ENCODE measurements around the gene IPMK.

IPMK gene

DNA sequence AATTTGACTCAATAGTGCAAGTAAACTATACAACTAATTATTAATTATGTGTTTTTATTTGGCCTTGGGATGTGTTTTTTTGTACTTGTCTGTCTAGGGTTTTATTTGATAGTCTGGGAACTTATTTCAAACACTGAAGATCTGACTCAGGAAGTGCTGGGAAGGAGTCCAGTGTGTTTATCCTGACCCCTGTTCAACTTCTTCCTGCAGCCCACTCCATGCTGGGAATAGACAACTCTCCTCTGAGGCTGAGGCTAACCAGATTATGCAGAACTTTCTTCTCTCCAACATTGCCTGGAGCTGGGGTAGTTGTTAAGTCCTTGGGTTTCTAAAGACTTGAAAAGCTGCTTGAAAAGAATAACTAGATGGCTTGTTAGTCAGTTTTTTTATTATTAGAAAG lies 8.2 kb upstream of the IPMK start:
- Histone ChIP-seq H3K18ac (ENCODE audit: low read depth in 1 of 2, low read length in 2 of 2) (no peak overlapping the region), H2BK120ac (ENCODE audit: low read depth, low read length) (no peak overlapping the region), H3K27me3 (ENCODE audit: control insufficient read depth in 1 of 2, insufficient read depth in 1 of 2, low read length in 2 of 2) (no peaks in the 10 kb centered on the region), H3K4me3 (ENCODE audit: insufficient read depth in 1 of 2, low read depth in 1 of 2, low read length in 2 of 2) (no peak overlapping the region), H3K27ac (ENCODE audit: low read length, poor library complexity, severe bottlenecking) (no peak overlapping the region), H2BK5ac (ENCODE audit: low read depth, low read length, poor library complexity, severe bottlenecking) (no peak overlapping the region), H4K8ac (ENCODE audit: low read length) (no peak overlapping the region), H3K4ac (ENCODE audit: low read depth in 1 of 2, low read length in 2 of 2) (no peak overlapping the region), H3K9ac (ENCODE audit: low read length) (peak overlapping the region; percentile 19), H2BK12ac (ENCODE audit: low read length in 2 of 2) (no peak overlapping the region), H2BK15ac (ENCODE audit: low read depth, poor library complexity, severe bottlenecking) (no peak overlapping the region), H3K36me3 (ENCODE audit: control insufficient read depth in 1 of 2, insufficient read depth in 2 of 2, low read depth in 1 of 2, low read length in 2 of 2) (peaks cover 0 to 32% of the 10 kb centered on the region in 2 experiments), H3K4me2 (ENCODE audit: low read length, poor library complexity, severe bottlenecking) (no peak overlapping the region), H3K4me1 (ENCODE audit: control insufficient read depth, insufficient read depth, low read depth, low read length) (no peaks in the 10 kb centered on the region), H3K23ac (ENCODE audit: low read length in 2 of 2) (no peak overlapping the region), H3K14ac (ENCODE audit: low read length in 2 of 2) (no peak overlapping the region), H3K9me3 (ENCODE audit: control insufficient read depth, low read length) (no peaks in the 10 kb centered on the region), H4K91ac (ENCODE audit: low read length) (no peak overlapping the region), H2AK5ac (ENCODE audit: low read length, severe bottlenecking) (no peak overlapping the region), H2AFZ (ENCODE audit: low read depth, low read length) (no peak overlapping the region), H3K79me1 (replicated peaks; ENCODE audit: low read length, poor library complexity, severe bottlenecking) (peaks cover 16% of the 10 kb centered on the region)
- peak; percentile 66 for DNase-seq

DNA sequence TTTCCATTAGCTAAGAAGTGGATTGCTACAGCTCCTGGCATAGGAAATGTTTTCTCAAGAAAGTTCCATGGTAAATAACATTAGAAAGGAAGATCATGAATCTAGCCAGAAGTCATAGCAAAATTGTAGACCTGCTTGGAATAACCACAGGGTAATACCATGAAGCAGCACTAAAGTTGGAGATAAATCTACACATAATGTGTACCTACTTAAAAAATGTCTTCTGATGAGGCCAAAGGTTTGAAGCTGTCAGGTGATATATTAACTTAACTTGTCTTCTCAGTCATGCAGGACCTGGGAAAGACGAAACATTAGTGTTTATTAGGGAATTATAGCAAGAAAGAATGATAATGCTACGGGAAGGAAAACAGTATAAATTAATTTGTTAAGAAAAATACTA lies 7.6 kb upstream of the IPMK start:
- Histone ChIP-seq H4K91ac (ENCODE audit: low read length) (no peak overlapping the region), H2AK5ac (ENCODE audit: low read length, severe bottlenecking) (no peak overlapping the region), H3K9ac (ENCODE audit: low read length) (no peak overlapping the region), H3K18ac (ENCODE audit: low read depth in 1 of 2, low read length in 2 of 2) (no peak overlapping the region), H3K4me1 (ENCODE audit: control insufficient read depth, insufficient read depth, low read depth, low read length) (no peaks in the 10 kb centered on the region), H2BK12ac (ENCODE audit: low read length in 2 of 2) (no peak overlapping the region), H3K4me2 (ENCODE audit: low read length, poor library complexity, severe bottlenecking) (no peak overlapping the region), H3K27ac (ENCODE audit: low read length, poor library complexity, severe bottlenecking) (no peak overlapping the region), H2BK120ac (ENCODE audit: low read depth, low read length) (no peak overlapping the region), H2BK5ac (ENCODE audit: low read depth, low read length, poor library complexity, severe bottlenecking) (no peak overlapping the region), H3K4me3 (ENCODE audit: insufficient read depth in 1 of 2, low read depth in 1 of 2, low read length in 2 of 2) (no peak overlapping the region), H4K8ac (ENCODE audit: low read length) (no peak overlapping the region), H3K36me3 (ENCODE audit: control insufficient read depth in 1 of 2, insufficient read depth in 2 of 2, low read depth in 1 of 2, low read length in 2 of 2) (peaks cover 0 to 31% of the 10 kb centered on the region in 2 experiments), H3K23ac (ENCODE audit: low read length in 2 of 2) (no peak overlapping the region), H3K4ac (ENCODE audit: low read depth in 1 of 2, low read length in 2 of 2) (no peak overlapping the region), H3K27me3 (ENCODE audit: control insufficient read depth in 1 of 2, insufficient read depth in 1 of 2, low read length in 2 of 2) (no peaks in the 10 kb centered on the region), H3K9me3 (ENCODE audit: control insufficient read depth, low read length) (no peaks in the 10 kb centered on the region), H2AFZ (ENCODE audit: low read depth, low read length) (no peak overlapping the region), H2BK15ac (ENCODE audit: low read depth, poor library complexity, severe bottlenecking) (no peak overlapping the region), H3K14ac (ENCODE audit: low read length in 2 of 2) (peak overlapping the region in 1 of 2 experiments; percentile 1), H3K79me1 (replicated peaks; ENCODE audit: low read length, poor library complexity, severe bottlenecking) (peaks cover 16% of the 10 kb centered on the region)
- WGBS = 69% methylated on average over 2 of the region's 2 CpGs
- no peak for DNase-seq

DNA sequence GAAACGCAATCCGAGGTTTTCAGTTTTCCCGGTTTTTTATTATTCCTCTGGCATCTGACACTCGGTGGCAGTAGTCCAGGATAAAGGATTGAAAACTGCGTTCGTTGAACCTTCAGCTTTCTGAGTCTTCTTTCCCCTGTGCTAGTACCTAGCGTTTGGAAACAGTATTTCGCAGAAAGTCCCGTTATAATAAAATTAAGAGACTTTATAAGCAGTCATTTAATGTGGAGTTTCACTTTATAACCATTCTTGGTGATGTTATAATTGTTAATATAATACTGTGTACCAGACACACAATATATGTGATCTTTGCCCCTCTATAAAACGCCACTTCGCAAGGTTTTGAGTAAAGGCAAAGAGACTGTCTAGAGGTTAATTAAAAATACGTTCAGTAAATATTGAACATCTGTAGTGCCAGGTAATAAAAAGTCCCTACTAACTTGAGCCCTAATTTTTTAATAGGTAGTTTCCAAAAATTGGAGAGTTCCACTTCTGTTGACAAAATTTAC lies 2.1 kb upstream of the IPMK start:
- 6% methylated on average over 7 of the region's 12 CpGs for WGBS
- Histone ChIP-seq H3K4me1 (ENCODE audit: control insufficient read depth, insufficient read depth, low read depth, low read length) (peaks cover 2% of the 10 kb centered on the region), H3K27me3 (ENCODE audit: control insufficient read depth in 1 of 2, insufficient read depth in 1 of 2, low read length in 2 of 2) (no peaks in the 10 kb centered on the region), H2AK5ac (ENCODE audit: low read length, severe bottlenecking) (no peak overlapping the region), H4K91ac (ENCODE audit: low read length) (no peak overlapping the region), H2BK120ac (ENCODE audit: low read depth, low read length) (no peak overlapping the region), H3K9me3 (ENCODE audit: control insufficient read depth, low read length) (no peaks in the 10 kb centered on the region), H3K36me3 (ENCODE audit: control insufficient read depth in 1 of 2, insufficient read depth in 2 of 2, low read depth in 1 of 2, low read length in 2 of 2) (no peaks in the 10 kb centered on the region), H2BK12ac (ENCODE audit: low read length in 2 of 2) (no peak overlapping the region), H3K27ac (ENCODE audit: low read length, poor library complexity, severe bottlenecking) (peak overlapping the region; percentile 91), H3K18ac (ENCODE audit: low read depth in 1 of 2, low read length in 2 of 2) (no peak overlapping the region), H2BK5ac (ENCODE audit: low read depth, low read length, poor library complexity, severe bottlenecking) (no peak overlapping the region), H3K14ac (ENCODE audit: low read length in 2 of 2) (no peak overlapping the region), H3K79me1 (replicated peaks; ENCODE audit: low read length, poor library complexity, severe bottlenecking) (peaks cover 5% of the 10 kb centered on the region), H3K4ac (ENCODE audit: low read depth in 1 of 2, low read length in 2 of 2) (no peak overlapping the region), H3K4me2 (ENCODE audit: low read length, poor library complexity, severe bottlenecking) (peak overlapping the region; percentile 95), H2AFZ (ENCODE audit: low read depth, low read length) (no peak overlapping the region), H3K23ac (ENCODE audit: low read length in 2 of 2) (no peak overlapping the region), H3K9ac (ENCODE audit: low read length) (peak overlapping the region; percentile 95), H4K8ac (ENCODE audit: low read length) (no peak overlapping the region), H3K4me3 (ENCODE audit: insufficient read depth in 1 of 2, low read depth in 1 of 2, low read length in 2 of 2) (peak overlapping the region in 1 of 2 experiments; percentile 92), H2BK15ac (ENCODE audit: low read depth, poor library complexity, severe bottlenecking) (no peak overlapping the region)
- DNase-seq = no peak

DNA sequence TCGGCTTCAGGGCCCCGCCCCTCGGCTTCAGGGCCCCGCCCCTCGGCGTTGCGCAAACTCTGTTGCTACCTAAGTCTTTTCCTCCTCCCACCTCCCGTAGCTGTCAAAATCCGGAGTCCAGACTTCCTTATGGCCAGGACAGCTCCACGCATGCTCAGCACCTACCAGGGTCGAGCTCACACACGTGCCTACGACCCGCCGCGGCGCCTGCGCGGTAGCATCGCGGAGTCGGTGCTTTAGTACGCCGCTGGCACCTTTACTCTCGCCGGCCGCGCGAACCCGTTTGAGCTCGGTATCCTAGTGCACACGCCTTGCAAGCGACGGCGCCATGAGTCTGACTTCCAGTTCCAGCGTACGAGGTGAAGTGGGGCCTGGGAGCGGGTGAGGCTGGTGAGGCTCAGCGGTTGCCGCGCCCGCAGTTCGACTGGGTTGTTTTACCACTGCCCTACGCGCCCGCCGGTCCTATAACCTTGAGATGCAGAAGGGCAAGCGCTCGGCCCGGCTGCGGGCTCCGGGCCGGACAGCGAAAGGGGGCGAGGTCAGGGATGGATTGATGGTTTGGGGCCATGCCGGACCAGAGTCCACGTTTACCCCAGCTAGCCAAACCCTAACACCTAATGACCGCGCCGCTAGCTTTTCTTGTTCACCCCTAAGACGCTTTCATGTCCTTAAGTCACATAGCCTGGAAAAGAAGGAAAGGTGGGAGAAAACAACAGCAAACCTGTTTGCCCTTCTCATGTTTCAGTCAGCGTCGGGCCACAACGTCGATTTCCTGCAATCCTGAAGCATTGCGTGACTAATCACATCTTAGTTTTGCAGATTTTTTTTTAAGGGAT lies 1.5 kb upstream of the IPMK start, which contains the start of gene CISD1:
CISD1 (plus strand) TSS at position 217 of the 836 bp plus-strand sequence; CDS start at position 329, 112 bp downstream.
- Histone ChIP-seq H3K23ac (ENCODE audit: low read length in 2 of 2) (no peak within 1 kb of the TSS), H2AFZ (ENCODE audit: low read depth, low read length) (peak within 1 kb of the TSS; percentile 94), H3K27ac (ENCODE audit: low read length, poor library complexity, severe bottlenecking) (peak within 1 kb of the TSS; percentile 91), H2AK5ac (ENCODE audit: low read length, severe bottlenecking) (no peak within 1 kb of the TSS), H4K8ac (ENCODE audit: low read length) (peak within 1 kb of the TSS; percentile 98), H3K4me3 (ENCODE audit: insufficient read depth in 1 of 2, low read depth in 1 of 2, low read length in 2 of 2) (peak within 1 kb of the TSS; percentile 79 to 92), H2BK12ac (ENCODE audit: low read length in 2 of 2) (peak within 1 kb of the TSS in 1 of 2 experiments; percentile 94), H3K14ac (ENCODE audit: low read length in 2 of 2) (peak within 1 kb of the TSS in 1 of 2 experiments; percentile 96), H2BK5ac (ENCODE audit: low read depth, low read length, poor library complexity, severe bottlenecking) (peak within 1 kb of the TSS; percentile 92), H2BK15ac (ENCODE audit: low read depth, poor library complexity, severe bottlenecking) (peak within 1 kb of the TSS; percentile 67), H3K4me1 (ENCODE audit: control insufficient read depth, insufficient read depth, low read depth, low read length) (peaks cover 2% of the 10 kb centered on the region), H3K27me3 (ENCODE audit: control insufficient read depth in 1 of 2, insufficient read depth in 1 of 2, low read length in 2 of 2) (no peaks in the 10 kb centered on the region), H3K36me3 (ENCODE audit: control insufficient read depth in 1 of 2, insufficient read depth in 2 of 2, low read depth in 1 of 2, low read length in 2 of 2) (no peaks in the 10 kb centered on the region), H4K91ac (ENCODE audit: low read length) (peak within 1 kb of the TSS; percentile 87), H3K9me3 (ENCODE audit: control insufficient read depth, low read length) (no peaks in the 10 kb centered on the region), H3K18ac (ENCODE audit: low read depth in 1 of 2, low read length in 2 of 2) (peak within 1 kb of the TSS; percentile 86 to 95), H3K4me2 (ENCODE audit: low read length, poor library complexity, severe bottlenecking) (peak within 1 kb of the TSS; percentile 95), H2BK120ac (ENCODE audit: low read depth, low read length) (no peak within 1 kb of the TSS), H3K79me1 (replicated peaks; ENCODE audit: low read length, poor library complexity, severe bottlenecking) (peaks cover 2% of the 10 kb centered on the region), H3K9ac (ENCODE audit: low read length) (peak within 1 kb of the TSS; percentile 95), H3K4ac (ENCODE audit: low read depth in 1 of 2, low read length in 2 of 2) (peak within 1 kb of the TSS in 1 of 2 experiments; percentile 81)
- under 1% methylated on average over 66 of the region's 66 CpGs for WGBS
- DNase-seq = peak; percentile 99
